Smooth muscle cell (in vitro differentiated cells): Measurements from ENCODE around the gene HDGF. TPM values are rescaled to one million over a fixed set of nuclear protein-coding genes. Genes with fewer than 3 reads are reported as not detected.

Experiments used
- DNase-seq: peaks from one replicate; lab custom pipeline; 2025; ENCODE audit not compliant: unreplicated experiment; lab: John Stamatoyannopoulos, UW
- H2AFZ ChIP-seq: fragments of 200-600 bp; sonication (generic); 2 replicates; pipeline ENCODE4 v1.6.0; 2016; ENCODE audit warnings: antibody characterized with exemption, low read depth, mild to moderate bottlenecking
- H3F3A ChIP-seq: fragments of 200-600 bp; sonication (generic); 2 replicates; pipeline ENCODE4 v1.6.0; 2017; ENCODE audit warnings: antibody characterized with exemption, low read depth
- H3K27ac ChIP-seq: fragments of 200-600 bp; sonication (generic); 2 replicates; pipeline ENCODE4 v1.5.1; 2016; ENCODE audit warnings: low read depth, mild to moderate bottlenecking
- H3K27me3 ChIP-seq: fragments of 200-600 bp; sonication (generic); 2 replicates; pipeline ENCODE4 v1.6.1; 2016; ENCODE audit warnings: low read depth, mild to moderate bottlenecking
- H3K36me3 ChIP-seq: fragments of 200-600 bp; sonication (generic); 2 replicates; pipeline ENCODE4 v1.5.1; 2016; ENCODE audit warnings: low read depth
- H3K4me1 ChIP-seq: fragments of 200-600 bp; sonication (generic); 2 replicates; pipeline ENCODE4 v1.5.1; 2016; ENCODE audit warnings: low read depth
- H3K4me2 ChIP-seq: fragments of 200-600 bp; sonication (generic); 2 replicates; pipeline ENCODE4 v1.6.0; 2016; ENCODE audit warnings: mild to moderate bottlenecking
- H3K4me3 ChIP-seq: fragments of 200-600 bp; sonication (generic); 2 replicates; pipeline ENCODE4 v1.5.1; 2016; ENCODE audit warnings: mild to moderate bottlenecking
- H3K79me2 ChIP-seq: fragments of 200-600 bp; sonication (generic); 2 replicates; pipeline ENCODE4 v1.6.0; 2016; ENCODE audit warnings: low read depth, mild to moderate bottlenecking
- H3K9ac ChIP-seq: fragments of 200-600 bp; sonication (generic); 2 replicates; pipeline ENCODE4 v1.6.0; 2016; ENCODE audit warnings: low read depth
- H3K9me3 ChIP-seq: fragments of 200-600 bp; sonication (generic); replicated peaks from 2 replicates; pipeline ENCODE4 v1.5.1; 2016; ENCODE audit warnings: low read depth
- H4K20me1 ChIP-seq: fragments of 200-600 bp; sonication (generic); 2 replicates; pipeline ENCODE4 v1.6.0; 2016; ENCODE audit warnings: low read depth
- WGBS: methylation state at CpG from one replicate; pipeline ENCODE4 v1.1.7; 2016; ENCODE audit warnings: low lambda C conversion rate; 5-methylcytosine and 5-hydroxymethylcytosine counted together
- polyA plus RNA-seq: library from polyadenylated mRNA; unstranded; fragments of >200 nt; fragmentation: Nextera tagmentation; extraction: Ambion mirVana; gene quantifications from 2 replicates; pipeline ENCODE4 v1.2.1, GENCODE V29; 2016
- total RNA-seq: library from RNA; depleted of rRNA; stranded (reverse); fragments of >200 nt; gene quantifications from 2 replicates; pipeline ENCODE4 v1.2.3, GENCODE V29; 2014
- TF ChIP-seq, protein P1 (sequence below): fragments of 200-600 bp; sonication (generic); IDR thresholded peaks from 2 replicates; pipeline ENCODE4 v1.5.1; 2017; ENCODE audit warnings: borderline replicate concordance, mild to moderate bottlenecking, antibody characterized with exemption; ENCODE audit not compliant: insufficient read depth, poor library complexity, severe bottlenecking

Gene HDGF
- total and polyA plus RNA-seq, 2 experiments from 2014 or later, result 88.4 to 109 TPM

GRCh38 chr1:156709757-156710489 lies 41.6 kb downstream of the HDGF start:
- Histone ChIP-seq H3K4me1 (peaks cover 46% of the 10 kb centered on the region), H3K27me3 (no peaks in the 10 kb centered on the region), H3F3A (peaks cover 16% of the 10 kb centered on the region), H2AFZ (no peak overlapping the region), H3K79me2 (no peaks in the 10 kb centered on the region), H3K27ac (no peak overlapping the region), H3K9ac (no peak overlapping the region), H3K9me3 (no peaks in the 10 kb centered on the region), H3K4me2 (peak overlapping the region; percentile 33), H3K4me3 (no peak overlapping the region), H3K36me3 (no peaks in the 10 kb centered on the region), H4K20me1 (no peaks in the 10 kb centered on the region)
- no peak for DNase-seq
- TF ChIP-seq, protein P1, sequence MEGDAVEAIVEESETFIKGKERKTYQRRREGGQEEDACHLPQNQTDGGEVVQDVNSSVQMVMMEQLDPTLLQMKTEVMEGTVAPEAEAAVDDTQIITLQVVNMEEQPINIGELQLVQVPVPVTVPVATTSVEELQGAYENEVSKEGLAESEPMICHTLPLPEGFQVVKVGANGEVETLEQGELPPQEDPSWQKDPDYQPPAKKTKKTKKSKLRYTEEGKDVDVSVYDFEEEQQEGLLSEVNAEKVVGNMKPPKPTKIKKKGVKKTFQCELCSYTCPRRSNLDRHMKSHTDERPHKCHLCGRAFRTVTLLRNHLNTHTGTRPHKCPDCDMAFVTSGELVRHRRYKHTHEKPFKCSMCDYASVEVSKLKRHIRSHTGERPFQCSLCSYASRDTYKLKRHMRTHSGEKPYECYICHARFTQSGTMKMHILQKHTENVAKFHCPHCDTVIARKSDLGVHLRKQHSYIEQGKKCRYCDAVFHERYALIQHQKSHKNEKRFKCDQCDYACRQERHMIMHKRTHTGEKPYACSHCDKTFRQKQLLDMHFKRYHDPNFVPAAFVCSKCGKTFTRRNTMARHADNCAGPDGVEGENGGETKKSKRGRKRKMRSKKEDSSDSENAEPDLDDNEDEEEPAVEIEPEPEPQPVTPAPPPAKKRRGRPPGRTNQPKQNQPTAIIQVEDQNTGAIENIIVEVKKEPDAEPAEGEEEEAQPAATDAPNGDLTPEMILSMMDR, result no peak
- 61% methylated on average over 11 of the region's 11 CpGs for WGBS

DNA sequence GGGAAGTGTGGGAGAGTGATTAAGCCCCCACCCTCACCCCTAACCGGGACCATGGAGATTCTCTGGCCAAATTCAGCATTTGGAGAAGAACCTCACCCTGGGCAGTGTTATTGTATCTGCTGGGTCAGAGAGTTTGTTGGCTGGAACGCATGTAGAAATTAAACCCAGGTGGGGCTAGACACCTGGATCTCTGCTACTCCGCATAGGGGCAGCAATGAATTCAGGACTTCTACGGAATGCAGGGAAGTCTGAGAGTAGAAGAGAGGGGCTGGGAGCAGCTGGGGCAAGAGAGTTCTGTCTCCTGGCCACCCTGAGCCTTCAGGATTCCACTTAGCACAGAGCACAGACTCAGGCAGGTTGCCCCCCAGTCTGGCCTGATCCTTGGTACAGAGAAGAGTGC lies 42.4 kb downstream of the HDGF start:
- peaks cover 16% of the 10 kb centered on the region for H3F3A ChIP-seq
- H2AFZ ChIP-seq, result no peak overlapping the region
- no peaks in the 10 kb centered on the region for H3K27me3 ChIP-seq
- H3K36me3 ChIP-seq, result no peaks in the 10 kb centered on the region
- TF ChIP-seq, protein P1, result no peak
- H4K20me1 ChIP-seq, result peaks cover 7% of the 10 kb centered on the region
- no peak overlapping the region for H3K4me2 ChIP-seq
- H3K79me2 ChIP-seq, result no peaks in the 10 kb centered on the region
- H3K27ac ChIP-seq, result no peak overlapping the region
- H3K9ac ChIP-seq, result no peak overlapping the region
- H3K4me3 ChIP-seq, result no peak overlapping the region
- no peak for DNase-seq
- H3K4me1 ChIP-seq, result peaks cover 55% of the 10 kb centered on the region
- H3K9me3 ChIP-seq, result no peaks in the 10 kb centered on the region
- 76% methylated on average over 4 of the region's 4 CpGs for WGBS

DNA sequence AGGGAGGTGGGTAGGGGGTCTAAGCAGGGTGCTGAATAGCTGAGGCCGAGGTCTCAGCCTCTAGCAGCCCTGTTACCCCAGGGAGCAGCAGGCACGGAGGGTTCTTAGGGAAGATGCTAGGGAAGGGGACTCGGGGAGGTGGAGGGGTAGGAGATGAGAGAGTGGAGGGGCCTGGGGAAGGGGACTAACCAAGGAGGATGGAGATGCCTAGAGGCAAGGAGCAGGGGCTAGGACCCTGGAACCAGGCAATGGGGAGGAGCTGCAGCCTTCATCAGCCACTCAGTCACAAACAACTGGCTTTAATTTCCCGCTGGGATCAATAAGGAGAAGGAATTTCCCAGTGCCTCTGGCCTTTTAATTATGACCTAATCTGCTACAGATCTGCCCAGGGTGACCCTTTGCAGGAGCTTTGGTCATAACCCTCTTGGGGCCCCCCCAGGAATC lies 43.2 kb downstream of the HDGF start:
- Histone ChIP-seq H3K9me3 (no peaks in the 10 kb centered on the region), H3K27ac (no peak overlapping the region), H3K79me2 (peaks cover 7% of the 10 kb centered on the region), H4K20me1 (peaks cover 15% of the 10 kb centered on the region), H2AFZ (no peak overlapping the region), H3F3A (peaks cover 16% of the 10 kb centered on the region), H3K4me2 (peak overlapping the region; percentile 91), H3K4me3 (no peak overlapping the region), H3K36me3 (no peaks in the 10 kb centered on the region), H3K27me3 (no peaks in the 10 kb centered on the region), H3K9ac (no peak overlapping the region), H3K4me1 (peaks cover 63% of the 10 kb centered on the region)
- no peak for DNase-seq
- WGBS, result 22% methylated on average over 4 of the region's 4 CpGs
- TF ChIP-seq, protein P1, result no peak
